Endothelial cell of umbilical vein (primary cell): ENCODE data around the gene ETS1. TPM values are rescaled to one million over a fixed set of nuclear protein-coding genes. Genes with fewer than 3 reads are reported as not detected.

Experiments used
- BruUV-seq: library from RNA; stranded (reverse); fragments of 400-500 nt; replicated peaks from 2 replicates; lab custom pipeline; 2021; lab: Mats Ljungman, UMichigan
- CTCF ChIA-PET: fragments of 300-600, 350-600 bp; sonication (Branson Sonifier 250); formaldehyde crosslinking; loops from one replicate; lab custom pipeline; 2021; ENCODE audit warnings: antibody characterized with exemption, inconsistent platforms; lab: Charles Lee
- POLR2A ChIA-PET: fragments of 300-600, 350-600 bp; sonication (Branson Sonifier 250); formaldehyde crosslinking; loops from one replicate; lab custom pipeline; 2021; ENCODE audit warnings: antibody characterized with exemption, inconsistent platforms; lab: Charles Lee
- DNase-seq: peaks from one replicate; pipeline ENCODE4 v3.0.0-alpha.2; 2011; ENCODE audit warnings: low read depth, low spot score
- FAIRE-seq: peaks from 2 replicates; lab custom pipeline; 2011; peaks lifted over from hg19 to GRCh38; lab: Jason Lieb, UNC
- H2AFZ ChIP-seq: 2 replicates; pipeline ENCODE4 v1.6.0; 2012; ENCODE audit warnings: low read depth, low read length, control low read depth, inconsistent platforms
- H3K27ac ChIP-seq: 2 replicates; pipeline ENCODE4 v1.5.1; 2011; ENCODE audit warnings: low read depth, mild to moderate bottlenecking, control low read depth, low read length, moderate library complexity; ENCODE audit not compliant: insufficient read depth
- H3K27me3 ChIP-seq, 2 experiments: 2 replicates each; pipeline versions ENCODE4 v1.6.0 to v1.6.1; 2011; ENCODE audit warnings: low read length in 2 of 2, mixed read lengths in 1 of 2; ENCODE audit not compliant: control insufficient read depth in 2 of 2, insufficient read depth in 2 of 2
- H3K36me3 ChIP-seq, 2 experiments: 2 replicates in 1 of 2; 3 replicates in 1 of 2; pipeline ENCODE4 v1.5.1; 2011; ENCODE audit warnings: low read length in 2 of 2, mild to moderate bottlenecking in 1 of 2, moderate library complexity in 1 of 2; ENCODE audit not compliant: control insufficient read depth in 2 of 2, insufficient read depth in 2 of 2; ENCODE audit errors: extremely low read depth in 1 of 2
- H3K4me1 ChIP-seq: 3 replicates; pipeline ENCODE4 v1.5.1; 2011; ENCODE audit warnings: mild to moderate bottlenecking, low read length; ENCODE audit not compliant: control insufficient read depth, insufficient read depth; ENCODE audit errors: extremely low read depth
- H3K4me2 ChIP-seq: 2 replicates; pipeline ENCODE4 v1.6.1; 2011; ENCODE audit warnings: low read length, control low read depth, mixed read lengths; ENCODE audit not compliant: insufficient read depth
- H3K4me3 ChIP-seq, 3 experiments: fragments of 200-600 bp in 1 of 3; sonication (generic), shearing (Covaris generic) in 1 of 3; replicated peaks in 1 of 3; 2 replicates each; pipeline ENCODE4 v1.5.1; 2011 to 2016; ENCODE audit warnings: control low read depth in 3 of 3, low read length in 3 of 3, mild to moderate bottlenecking in 2 of 3, inconsistent platforms in 1 of 3, low read depth in 1 of 3, moderate library complexity in 1 of 3; ENCODE audit not compliant: insufficient read depth in 1 of 3
- H3K79me2 ChIP-seq: 2 replicates; pipeline ENCODE4 v1.6.0; 2012; ENCODE audit warnings: low read length, inconsistent platforms; ENCODE audit not compliant: control insufficient read depth, insufficient read depth
- H3K9ac ChIP-seq: replicated peaks from 2 replicates; pipeline ENCODE3; 2011; ENCODE audit warnings: low read length, control low read depth; ENCODE audit not compliant: insufficient read depth; ENCODE audit errors: extremely low read depth
- H3K9me1 ChIP-seq: replicated peaks from 3 replicates; pipeline ENCODE4 v1.6.0; 2011; ENCODE audit warnings: mild to moderate bottlenecking, low read length; ENCODE audit not compliant: control insufficient read depth, insufficient read depth; ENCODE audit errors: extremely low read depth
- H3K9me3 ChIP-seq: replicated peaks from 2 replicates; pipeline ENCODE4 v1.5.1; 2012; ENCODE audit warnings: low read length, inconsistent platforms; ENCODE audit not compliant: control insufficient read depth, insufficient read depth
- H4K20me1 ChIP-seq: replicated peaks from 2 replicates; pipeline ENCODE3; 2011; ENCODE audit warnings: mild to moderate bottlenecking, low read length; ENCODE audit not compliant: control insufficient read depth, insufficient read depth; ENCODE audit errors: extremely low read depth
- EZH2 ChIP-seq: IDR thresholded peaks from 2 replicates; pipeline ENCODE4 v1.6.1; 2012; ENCODE audit warnings: borderline replicate concordance, low read depth, mild to moderate bottlenecking, moderate library complexity, low read length, inconsistent platforms; ENCODE audit not compliant: severe bottlenecking
- FOS ChIP-seq: IDR thresholded peaks from 2 replicates; pipeline ENCODE4 v1.6.1; 2011; ENCODE audit warnings: mild to moderate bottlenecking, low read length, moderate library complexity, borderline replicate concordance; ENCODE audit not compliant: insufficient read depth
- GATA2 ChIP-seq: IDR thresholded peaks from 2 replicates; pipeline ENCODE4 v1.7.0; 2011; ENCODE audit warnings: low read depth, mild to moderate bottlenecking, moderate library complexity, mixed read lengths, low read length; ENCODE audit not compliant: insufficient read length, insufficient read depth
- JUN ChIP-seq: IDR thresholded peaks from 2 replicates; pipeline ENCODE4 v1.6.1; 2011; ENCODE audit warnings: borderline replicate concordance, low read depth; ENCODE audit not compliant: insufficient read length, insufficient read depth
- MYC ChIP-seq: IDR thresholded peaks from one replicate; pipeline ENCODE4 v1.6.1; 2011; ENCODE audit warnings: mild to moderate bottlenecking, low read depth, low read length
- POLR2AphosphoS5 ChIP-seq: IDR thresholded peaks from 2 replicates; pipeline ENCODE4 v1.6.1; 2012; ENCODE audit warnings: low read depth, mild to moderate bottlenecking, control low read depth, low read length, moderate library complexity; ENCODE audit not compliant: insufficient read depth
- dilution Hi-C: fragments of 300-500 bp; cut with MboI; formaldehyde crosslinking; loops from one replicate; pipeline ENCODE4 v1.15.0; 2019; ENCODE audit warnings: low sequenced_read_pairs; ENCODE audit not compliant: extremely low pct_ligation_motif_present
- intact Hi-C: fragments of 100-400 bp; cut with micrococcal nuclease; formaldehyde crosslinking; loops from one replicate; pipeline ENCODE4 v1.10.0; 2022
- polyA plus RNA-seq, 4 experiments: library from polyadenylated mRNA; depleted of rRNA in 3 of 4; stranded (reverse) in 3 of 4; unstranded in 1 of 4; fragments of >200 nt; gene quantifications; 2 replicates each; pipeline versions ENCODE4 v1.2.1 to v1.2.3, GENCODE V29; 2011 to 2012; ENCODE audit warnings: missing spikeins in 1 of 4
- total RNA-seq: library from RNA; stranded (reverse); gene quantifications from 2 replicates; pipeline ENCODE4 v1.2.3, GENCODE V29; 2021
- TF ChIP-seq, protein P1 (sequence below): IDR thresholded peaks from 2 replicates; pipeline ENCODE4 v1.6.1; 2011; ENCODE audit not compliant: insufficient read depth, insufficient read length
- TF ChIP-seq, protein P2 (sequence below), 2 donors: IDR thresholded peaks; 1 replicate in 1 of 2; 2 replicates in 1 of 2; pipeline ENCODE4 v1.5.1; 2011; ENCODE audit warnings: low read length in 2 of 2, mild to moderate bottlenecking in 2 of 2, moderate library complexity in 2 of 2, control low read depth in 1 of 2, inconsistent platforms in 1 of 2, low read depth in 1 of 2; ENCODE audit not compliant: insufficient read depth in 1 of 2; ENCODE audit errors: extremely low read depth in 1 of 2

The ETS1 gene
- total and polyA plus RNA-seq, 2 donors (not counting 3 experiments of a cell fraction or from before 2014, with no cell fraction given), result 34.2 to 115 TPM

DNA sequence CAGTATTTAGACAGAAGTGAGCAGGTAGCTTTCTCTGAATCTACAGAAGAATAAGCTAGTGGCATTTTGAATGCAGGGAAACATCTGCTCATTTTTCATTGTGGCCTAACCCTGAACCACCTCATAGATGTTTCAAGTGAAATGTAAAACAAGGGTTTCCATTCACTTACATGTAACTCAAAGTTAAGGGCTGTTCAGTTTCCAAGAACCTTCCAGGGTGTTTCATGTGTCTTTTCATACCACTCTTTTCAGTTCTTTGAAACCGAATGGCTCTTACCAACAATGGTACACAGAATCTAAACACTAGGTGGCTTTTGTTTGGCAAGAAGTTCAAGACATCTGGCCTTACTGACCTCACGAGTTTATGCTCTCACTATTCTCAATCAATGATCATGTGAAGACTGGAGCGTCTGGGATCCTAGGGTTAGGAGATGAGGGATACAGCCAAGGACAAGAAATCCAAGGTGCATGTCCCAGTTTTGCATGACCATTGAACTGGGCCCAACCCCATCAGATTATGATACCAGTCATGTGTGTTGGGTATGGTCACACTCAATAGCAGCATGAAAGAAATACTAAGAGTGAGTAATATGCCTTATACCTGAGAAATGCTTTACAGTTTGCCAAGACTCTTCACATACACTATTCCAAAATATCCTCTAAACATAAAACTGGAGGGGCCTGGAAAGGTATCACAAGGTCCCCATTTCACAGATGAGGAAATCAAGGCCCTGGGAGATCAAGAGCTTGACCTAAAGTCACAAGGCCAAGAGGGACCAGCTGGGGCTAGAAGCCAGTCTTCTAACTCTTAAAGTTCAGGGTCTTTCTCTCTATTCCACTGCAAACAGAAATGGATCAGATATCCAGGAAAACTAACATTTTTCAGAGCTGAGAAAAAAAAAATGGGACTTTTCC, 92.7 kb downstream of the ETS1 start:
- FAIRE-seq, result no peak
- no peak overlapping the region for H3K4me2 ChIP-seq
- CTCF ChIA-PET, result no interaction called here

DNA sequence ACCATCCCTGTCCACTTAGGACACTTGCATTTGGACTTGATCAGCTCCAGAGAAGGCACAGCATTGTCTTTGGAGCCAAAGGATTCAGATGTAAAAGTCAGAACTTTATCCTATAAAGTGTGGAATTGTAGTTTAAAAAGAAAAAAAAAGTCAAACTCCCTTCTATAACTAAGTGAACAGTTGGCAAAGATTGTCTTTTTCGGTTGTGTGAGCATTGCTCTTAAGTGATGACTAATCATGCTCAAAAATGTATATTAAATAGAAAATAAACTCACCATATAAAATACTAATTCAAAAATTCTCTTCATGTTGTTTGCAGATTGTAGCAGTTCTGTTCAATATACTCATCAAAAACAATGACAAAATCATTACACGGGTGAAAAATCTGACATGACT, 93.8 kb downstream of the ETS1 start:
- POLR2A ChIA-PET, result no interaction called here
- no TSS peak for BruUV-seq
- Histone ChIP-seq H3K9ac (no peak overlapping the region), H3K4me3 (no peak overlapping the region), H3K4me2 (no peak overlapping the region), H3K27me3 (no peaks in the 10 kb centered on the region), H2AFZ (no peak overlapping the region), H3K9me3 (no peaks in the 10 kb centered on the region), H3K27ac (no peak overlapping the region), H3K9me1 (no peaks in the 10 kb centered on the region), H3K79me2 (peaks cover 82% of the 10 kb centered on the region), H3K4me1 (peaks cover 42% of the 10 kb centered on the region), H4K20me1 (no peaks in the 10 kb centered on the region), H3K36me3 (peaks cover 8 to 11% of the 10 kb centered on the region in 2 experiments)
- FAIRE-seq (no peak), DNase-seq (no peak)
- dilution Hi-C loops, result no loop called here
- intact Hi-C loops, result no loop called here
- CTCF ChIA-PET, result interaction anchor here (0.8 to 1.3 kb wide), 3 partner anchors 61 to 337 kb away, joined by 3 to 4 read pairs (median 4); no protein-coding TSS in a partner anchor
- TF ChIP-seq GATA2 (no peak), JUN (no peak), FOS (no peak), MYC (no peak), POLR2AphosphoS5 (no peak), EZH2 (no peak)
- TF ChIP-seq, protein P1, sequence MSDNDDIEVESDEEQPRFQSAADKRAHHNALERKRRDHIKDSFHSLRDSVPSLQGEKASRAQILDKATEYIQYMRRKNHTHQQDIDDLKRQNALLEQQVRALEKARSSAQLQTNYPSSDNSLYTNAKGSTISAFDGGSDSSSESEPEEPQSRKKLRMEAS, result no peak
- TF ChIP-seq, protein P2, sequence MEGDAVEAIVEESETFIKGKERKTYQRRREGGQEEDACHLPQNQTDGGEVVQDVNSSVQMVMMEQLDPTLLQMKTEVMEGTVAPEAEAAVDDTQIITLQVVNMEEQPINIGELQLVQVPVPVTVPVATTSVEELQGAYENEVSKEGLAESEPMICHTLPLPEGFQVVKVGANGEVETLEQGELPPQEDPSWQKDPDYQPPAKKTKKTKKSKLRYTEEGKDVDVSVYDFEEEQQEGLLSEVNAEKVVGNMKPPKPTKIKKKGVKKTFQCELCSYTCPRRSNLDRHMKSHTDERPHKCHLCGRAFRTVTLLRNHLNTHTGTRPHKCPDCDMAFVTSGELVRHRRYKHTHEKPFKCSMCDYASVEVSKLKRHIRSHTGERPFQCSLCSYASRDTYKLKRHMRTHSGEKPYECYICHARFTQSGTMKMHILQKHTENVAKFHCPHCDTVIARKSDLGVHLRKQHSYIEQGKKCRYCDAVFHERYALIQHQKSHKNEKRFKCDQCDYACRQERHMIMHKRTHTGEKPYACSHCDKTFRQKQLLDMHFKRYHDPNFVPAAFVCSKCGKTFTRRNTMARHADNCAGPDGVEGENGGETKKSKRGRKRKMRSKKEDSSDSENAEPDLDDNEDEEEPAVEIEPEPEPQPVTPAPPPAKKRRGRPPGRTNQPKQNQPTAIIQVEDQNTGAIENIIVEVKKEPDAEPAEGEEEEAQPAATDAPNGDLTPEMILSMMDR (IDR thresholded peaks at IDR 0.05; ENCODE audit: extremely low read depth in 1 of 2, insufficient read depth in 1 of 2, low read depth in 1 of 2, low read length in 2 of 2), result no peak

More for the DNA sequence above, 92.7 kb downstream of the ETS1 start:
- Histone ChIP-seq H3K27me3 (no peaks in the 10 kb centered on the region), H3K9me1 (no peaks in the 10 kb centered on the region), H3K4me3 (no peak overlapping the region), H3K4me1 (peaks cover 51% of the 10 kb centered on the region), H3K79me2 (peaks cover 86% of the 10 kb centered on the region), H3K36me3 (peaks cover 4 to 5% of the 10 kb centered on the region in 2 experiments), H3K9me3 (no peaks in the 10 kb centered on the region), H3K27ac (no peak overlapping the region), H4K20me1 (no peaks in the 10 kb centered on the region), H2AFZ (no peak overlapping the region), H3K9ac (no peak overlapping the region)
- DNase-seq, result no peak
- BruUV-seq, result no TSS peak
- TF ChIP-seq, protein P1, result no peak
- TF ChIP-seq GATA2 (no peak), FOS (no peak), POLR2AphosphoS5 (no peak), JUN (no peak)
- dilution Hi-C loops (no loop called here), intact Hi-C loops (no loop called here)
- POLR2A ChIA-PET, result no interaction called here
